ENCODE results near the gene ME2.
"Not testable (repeated sequence)": the region's sequence is repeated elsewhere in the genome, so short reads cannot be mapped to it uniquely, and the experiment has no call there.

ME2 gene

GRCh38 chr18:50977037-50977760 is 98.3 kb downstream of the ME2 start:
- no peak for DNase-seq (ENCODE audit: low read depth)

- DNase-seq (ENCODE audit: low read depth), result no peak
Measured at GRCh38 chr18:50981381-50981780, 102.5 kb downstream of the ME2 start.

- DNase-seq (ENCODE audit: low read depth), result no peak
Measured at GRCh38 chr18:50982086-50982801, 103.3 kb downstream of the ME2 start.

GRCh38 chr18:50982802-50983179 is 103.9 kb downstream of the ME2 start:
- DNase-seq (ENCODE audit: low read depth), result no peak

GRCh38 chr18:50986360-50987087 is 107.6 kb downstream of the ME2 start:
- no peak for DNase-seq (ENCODE audit: low read depth)

- DNase-seq (ENCODE audit: low read depth), result no peak
Measured at GRCh38 chr18:50987261-50987660, 108.3 kb downstream of the ME2 start.

- no peak for DNase-seq (ENCODE audit: low read depth)
Measured at GRCh38 chr18:50989711-50990110, 110.8 kb downstream of the ME2 start.

GRCh38 chr18:50992351-50992762 is 113.4 kb downstream of the ME2 start:
- DNase-seq (ENCODE audit: low read depth), result no peak

GRCh38 chr18:50994031-50994430 is 115.1 kb downstream of the ME2 start:
- DNase-seq (ENCODE audit: low read depth), result no peak

GRCh38 chr18:51003174-51003573 is 124.3 kb downstream of the ME2 start:
- DNase-seq (ENCODE audit: low read depth), result not testable (repeated sequence)
